SHP77 (cell line): ENCODE data around the gene FTSJ3.
A peak's percentile ranks its signal among the peaks of the same experiment; 100 is the strongest.
"Not testable (repeated sequence)": the region's sequence is repeated elsewhere in the genome, so short reads cannot be mapped to it uniquely, and the experiment has no call there.

Source experiments
- DNase-seq, 2 experiments: peaks; one replicate each; lab custom pipeline; 2025; lab: John Stamatoyannopoulos, UW

The FTSJ3 gene

DNA sequence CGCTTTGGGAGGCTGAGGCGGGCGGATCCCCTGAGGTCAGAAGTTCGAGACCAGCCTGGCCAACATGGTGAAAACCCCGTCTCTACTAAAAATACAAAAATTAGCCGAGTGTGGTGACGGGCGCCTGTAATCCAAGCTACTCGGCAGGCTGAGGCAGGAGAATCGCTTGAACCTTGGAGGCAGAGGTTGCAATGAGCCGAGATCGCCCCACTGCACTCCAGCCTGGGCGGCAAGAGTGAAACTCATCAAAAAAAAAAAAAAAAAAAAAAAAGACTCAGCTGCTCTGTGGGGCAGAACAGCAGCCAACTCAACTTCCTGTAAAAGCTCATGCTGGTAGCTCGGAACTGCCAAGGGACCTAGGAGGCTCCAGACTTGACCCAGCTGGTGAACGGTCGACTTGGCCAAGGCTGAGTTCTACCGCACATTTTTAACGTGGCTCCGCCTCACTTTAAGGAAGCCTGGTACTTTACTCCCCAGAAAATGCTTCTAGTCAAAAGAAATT lies 16.0 kb upstream of the FTSJ3 start:
- not testable (repeated sequence) for DNase-seq

GRCh38 chr17:63842540-63843386 lies 15.3 kb upstream of the FTSJ3 start, which contains the start of gene SMARCD2:
SMARCD2 (minus strand) TSS chr17:63842685; CDS start chr17:63842674, 11 bp downstream.
- peak; percentile 95 to 96 for DNase-seq

DNA sequence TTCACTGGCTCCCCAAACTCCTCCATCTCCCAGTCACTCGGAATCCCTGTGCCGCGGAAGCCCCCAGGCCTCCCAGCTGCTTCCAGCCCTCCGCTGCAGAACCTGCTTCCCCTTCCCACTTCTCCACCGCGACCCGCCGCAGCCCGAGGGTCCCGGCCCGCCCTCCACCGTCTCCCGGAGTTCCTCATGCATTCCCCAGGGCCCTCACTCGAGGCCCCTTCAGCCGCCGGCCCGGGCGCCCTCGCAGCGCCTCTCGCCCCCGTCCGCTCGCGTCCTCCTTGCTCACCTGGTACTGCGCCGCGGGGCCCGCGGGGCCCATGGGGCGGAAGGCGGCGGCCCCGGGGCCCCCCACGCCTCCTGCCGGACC lies 14.7 kb upstream of the FTSJ3 start:
- no peak for DNase-seq

DNA sequence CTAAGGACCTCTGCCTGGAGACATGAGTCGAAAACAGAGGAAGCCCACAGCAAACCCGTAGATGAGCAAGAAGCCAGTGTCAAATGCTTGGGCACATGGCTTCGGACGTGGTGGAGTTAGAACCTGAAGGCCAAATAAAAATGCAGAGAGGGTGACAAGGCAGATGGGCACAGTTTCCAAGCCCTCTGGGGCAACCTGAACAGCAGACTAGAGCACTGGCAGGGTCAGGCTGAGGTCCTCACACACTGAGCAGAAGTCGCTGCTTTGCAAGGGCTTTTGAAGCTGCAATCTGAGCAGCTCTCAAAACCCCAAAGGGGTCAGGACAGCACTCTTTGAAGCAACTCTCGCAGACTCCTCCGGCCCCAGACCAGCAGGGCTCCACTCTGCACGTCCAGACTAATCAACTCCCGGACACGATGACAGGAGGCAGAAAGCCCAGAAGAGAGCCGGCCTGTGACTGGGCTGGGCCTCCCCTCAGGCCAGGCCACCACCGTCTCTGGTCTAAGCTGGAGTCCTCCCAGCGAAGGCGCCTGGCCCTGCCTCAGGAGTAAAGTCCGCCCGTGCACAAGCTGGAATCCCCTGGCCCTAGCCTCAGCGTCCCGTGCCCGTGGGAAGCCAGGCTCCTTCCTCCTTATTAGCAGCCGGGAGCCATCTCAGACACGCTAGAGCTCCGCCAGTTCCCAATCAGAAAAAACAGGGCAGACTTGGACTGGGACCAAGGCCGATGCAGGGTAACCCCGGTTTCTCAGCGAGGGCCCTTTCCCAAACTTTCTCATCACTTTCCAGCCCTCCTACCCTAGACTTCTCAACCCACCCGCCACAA lies 14.1 kb upstream of the FTSJ3 start:
- DNase-seq, result no peak

- no peak for DNase-seq
These were observed 13.3 kb upstream of the FTSJ3 start for GRCh38 chr17:63840591-63841349.

GRCh38 chr17:63838631-63839171 lies 11.2 kb upstream of the FTSJ3 start:
- DNase-seq, result no peak

DNA sequence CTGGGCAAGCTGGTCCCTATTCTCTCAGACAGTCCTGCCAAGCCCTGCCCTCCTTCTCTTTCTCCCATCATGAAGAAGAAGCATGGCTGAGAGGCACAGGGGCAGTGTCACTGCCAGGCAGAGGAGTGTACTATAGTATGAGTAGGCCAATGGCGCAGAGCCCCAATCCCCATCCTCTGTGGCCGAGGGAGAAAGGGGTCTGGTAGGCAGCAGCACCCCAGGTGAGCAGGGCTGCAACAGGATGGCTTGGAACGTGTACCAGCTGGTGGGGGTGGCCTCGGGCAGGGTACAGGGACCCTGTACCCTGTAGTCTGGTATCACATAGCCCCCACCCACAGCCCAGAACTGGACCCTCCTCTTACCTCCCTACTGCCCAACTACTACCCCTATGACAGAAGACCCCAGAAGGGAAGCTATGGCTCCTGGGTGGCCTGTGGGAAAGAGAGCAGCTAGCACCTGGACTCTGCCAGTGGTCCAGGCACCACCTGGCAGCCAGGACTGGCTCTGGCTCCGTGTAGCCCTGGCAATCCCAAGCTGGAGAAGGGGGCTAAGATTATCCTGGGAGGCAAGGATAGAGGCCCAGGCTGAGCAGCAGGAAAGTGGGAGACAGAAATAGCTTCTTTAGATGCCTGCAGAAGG lies 10.6 kb upstream of the FTSJ3 start:
- no peak for DNase-seq

DNA sequence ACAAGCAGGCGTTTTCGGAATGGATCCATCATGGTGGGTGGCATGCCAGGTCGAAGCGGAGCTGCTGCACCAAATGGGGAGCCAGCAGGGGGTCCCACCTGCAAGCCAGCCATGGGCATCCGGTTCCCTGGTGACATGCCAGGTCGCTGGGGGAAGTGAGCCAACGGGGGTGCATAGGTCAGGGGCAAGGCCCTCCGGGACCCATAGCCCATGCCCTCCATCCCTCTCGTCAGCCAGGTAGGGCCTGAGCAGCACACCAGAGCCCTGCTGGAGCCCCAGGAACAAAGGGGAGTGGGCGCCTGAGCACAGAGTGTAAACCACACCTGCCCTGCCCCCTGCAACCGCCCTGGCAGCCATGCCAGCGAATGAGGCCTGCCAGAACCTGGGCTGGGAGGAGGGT lies 10.0 kb upstream of the FTSJ3 start:
- DNase-seq, result no peak

DNA sequence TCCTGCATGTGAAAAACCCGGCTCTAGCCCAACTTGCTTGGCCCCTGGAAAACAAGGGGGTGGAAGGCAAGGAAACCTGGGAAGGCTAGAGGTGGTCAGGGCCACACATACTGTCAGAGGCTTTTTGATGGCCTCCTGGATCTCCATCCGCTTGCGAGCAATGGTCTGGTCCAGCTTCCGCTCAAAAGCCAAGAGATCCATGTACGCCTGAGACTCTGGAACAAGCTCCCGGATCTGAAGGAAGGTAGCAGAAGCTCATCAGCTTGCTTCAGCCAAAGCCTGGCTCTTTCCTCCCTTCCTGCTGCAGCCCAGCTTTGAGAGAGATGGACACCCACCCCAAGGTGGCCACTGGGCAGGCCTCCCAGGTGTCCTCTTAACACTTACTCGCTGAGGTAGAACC lies 9.3 kb upstream of the FTSJ3 start:
- DNase-seq, result no peak

DNA sequence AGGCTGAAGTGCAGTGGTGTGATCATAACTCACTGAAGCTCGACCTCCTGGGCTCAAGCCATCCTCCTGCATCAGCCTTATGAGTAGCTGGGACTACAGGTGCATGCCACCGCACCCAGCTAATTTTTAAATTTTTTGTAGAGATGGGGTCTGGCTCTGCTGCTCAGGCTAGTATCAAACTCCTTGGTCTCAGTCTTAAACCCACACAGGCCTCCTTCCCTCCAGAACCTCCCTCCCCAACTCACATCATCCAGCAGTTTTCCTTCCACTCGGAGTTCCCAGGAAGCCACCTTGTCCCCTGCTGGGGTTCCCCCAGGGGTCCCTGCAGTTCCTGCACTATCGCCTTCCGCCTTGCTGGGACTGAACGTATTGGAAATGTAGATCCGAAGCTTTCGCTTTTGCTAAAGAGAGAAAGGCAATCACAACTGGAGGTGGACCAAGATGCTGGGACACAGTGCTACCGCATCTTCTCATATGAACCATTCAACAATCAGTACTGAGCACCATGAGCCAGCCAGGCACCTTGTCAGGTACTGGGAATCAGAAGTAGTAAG lies 7.8 kb upstream of the FTSJ3 start:
- no peak for DNase-seq

GRCh38 chr17:63834431-63835166 lies 7.1 kb upstream of the FTSJ3 start:
- peak; percentile 57 to 66 for DNase-seq

- DNase-seq, result no peak
These were observed 6.4 kb upstream of the FTSJ3 start for GRCh38 chr17:63833741-63834373.

DNA sequence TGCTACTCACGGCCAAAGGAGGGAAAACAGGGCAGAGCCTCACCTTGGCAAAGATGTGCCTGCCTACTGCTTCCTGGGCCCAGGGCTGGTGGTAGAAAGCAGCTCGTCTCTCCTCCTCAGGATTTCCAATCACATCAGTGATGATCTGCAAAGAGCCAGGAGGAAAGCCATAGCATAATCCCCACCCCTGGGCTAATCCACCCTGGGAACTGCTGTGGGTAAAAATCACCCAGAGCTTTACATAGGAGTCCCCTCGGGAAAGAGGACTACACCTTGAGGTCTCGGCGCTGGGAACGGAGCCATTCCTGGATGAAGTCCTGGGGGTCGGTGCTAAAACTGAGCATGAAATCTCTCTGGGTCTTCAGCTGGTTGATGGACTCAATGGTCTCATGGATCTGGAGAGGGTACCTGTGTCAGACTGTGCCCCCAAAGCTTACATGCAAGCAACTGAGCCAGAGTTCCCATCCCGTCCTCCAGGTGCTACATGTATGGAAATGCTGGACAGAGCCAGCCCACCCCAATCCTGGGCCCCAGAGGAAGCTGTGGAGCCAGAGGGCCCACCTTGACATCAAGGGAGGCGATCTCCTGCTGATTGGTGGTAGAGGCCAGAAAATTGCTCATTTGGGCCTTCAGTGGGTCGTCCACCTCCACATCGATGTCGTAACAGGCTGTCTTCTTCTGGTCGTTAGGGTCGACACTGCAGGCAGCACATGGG lies 5.7 kb upstream of the FTSJ3 start:
- no peak for DNase-seq

DNA sequence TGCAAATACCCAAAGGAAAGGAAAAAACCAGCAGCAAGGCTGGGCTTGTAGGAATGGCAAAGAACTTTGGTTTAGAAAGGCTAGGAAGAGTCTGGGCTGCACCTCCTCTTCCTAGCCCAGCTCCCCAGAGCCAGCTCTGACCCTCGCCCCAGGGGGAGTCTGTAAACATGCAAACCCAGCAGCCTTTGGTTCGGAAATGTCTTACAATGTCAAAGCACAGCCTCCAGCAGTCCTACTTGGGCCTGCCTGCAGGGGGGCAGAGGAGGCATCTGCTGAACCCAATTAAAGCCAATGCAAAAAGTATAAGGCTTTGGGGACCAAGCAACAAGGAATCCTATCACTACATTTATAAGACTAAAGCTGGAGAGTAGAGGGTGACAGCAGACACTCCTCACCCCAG lies 5.0 kb upstream of the FTSJ3 start:
- no peak for DNase-seq

GRCh38 chr17:63832014-63832413 lies 4.6 kb upstream of the FTSJ3 start:
- DNase-seq, result no peak

GRCh38 chr17:63831505-63831904 lies 4.0 kb upstream of the FTSJ3 start:
- DNase-seq, result no peak

DNA sequence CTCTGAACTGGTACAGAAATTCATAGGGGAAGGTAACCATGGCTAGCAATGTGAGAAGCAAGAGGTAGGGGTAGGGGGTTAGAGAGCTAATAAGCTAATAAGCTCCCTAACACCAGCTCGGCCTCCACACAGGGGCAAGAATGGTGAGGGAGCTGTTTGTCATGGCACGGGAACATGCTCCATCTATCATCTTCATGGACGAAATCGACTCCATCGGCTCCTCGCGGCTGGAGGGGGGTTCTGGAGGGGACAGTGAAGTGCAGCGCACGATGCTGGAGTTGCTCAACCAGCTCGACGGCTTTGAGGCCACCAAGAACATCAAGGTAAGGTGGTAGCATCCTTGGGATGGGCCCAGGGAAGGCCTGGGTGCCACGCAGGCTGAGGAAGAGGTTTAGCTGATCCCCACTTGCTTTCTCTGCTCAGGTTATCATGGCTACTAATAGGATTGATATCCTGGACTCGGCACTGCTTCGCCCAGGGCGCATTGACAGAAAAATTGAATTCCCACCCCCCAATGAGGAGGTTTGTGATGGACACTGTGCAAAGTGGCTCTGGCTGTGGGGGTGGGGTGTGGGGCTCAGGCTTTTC lies 3.5 kb upstream of the FTSJ3 start:
- no peak for DNase-seq

DNA sequence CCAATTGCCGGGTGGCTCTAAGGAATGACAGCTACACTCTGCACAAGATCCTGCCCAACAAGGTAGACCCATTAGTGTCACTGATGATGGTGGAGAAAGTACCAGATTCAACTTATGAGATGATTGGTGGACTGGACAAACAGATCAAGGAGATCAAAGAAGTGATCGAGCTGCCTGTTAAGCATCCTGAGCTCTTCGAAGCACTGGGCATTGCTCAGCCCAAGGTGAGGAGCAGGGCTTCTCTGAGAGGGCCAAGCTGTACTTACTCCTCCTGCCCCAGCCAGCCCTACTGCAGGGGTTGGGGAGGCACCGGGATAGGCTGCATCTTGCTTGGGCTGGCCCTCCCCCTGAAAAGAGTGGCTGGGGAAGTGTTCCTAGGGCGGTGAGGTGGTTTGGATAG lies 2.8 kb upstream of the FTSJ3 start:
- no peak for DNase-seq

GRCh38 chr17:63828936-63829335 lies 1.5 kb upstream of the FTSJ3 start:
- no peak for DNase-seq
